Transverse colon (tissue), 1 donor: Measurements from ENCODE around the gene LGALS7.

ENCODE experiments used
- EP300 ChIP-seq: sonication (generic); formaldehyde crosslinking; IDR thresholded peaks from one replicate; pipeline ENCODE4 v1.6.1; 2017; ENCODE audit warnings: antibody characterized with exemption, low read depth
- POLR2A ChIP-seq: fragments of 450-650 bp; IDR thresholded peaks from one replicate; pipeline ENCODE4 v1.6.1; 2016; ENCODE audit warnings: antibody characterized with exemption, mild to moderate bottlenecking, moderate library complexity

DNA sequence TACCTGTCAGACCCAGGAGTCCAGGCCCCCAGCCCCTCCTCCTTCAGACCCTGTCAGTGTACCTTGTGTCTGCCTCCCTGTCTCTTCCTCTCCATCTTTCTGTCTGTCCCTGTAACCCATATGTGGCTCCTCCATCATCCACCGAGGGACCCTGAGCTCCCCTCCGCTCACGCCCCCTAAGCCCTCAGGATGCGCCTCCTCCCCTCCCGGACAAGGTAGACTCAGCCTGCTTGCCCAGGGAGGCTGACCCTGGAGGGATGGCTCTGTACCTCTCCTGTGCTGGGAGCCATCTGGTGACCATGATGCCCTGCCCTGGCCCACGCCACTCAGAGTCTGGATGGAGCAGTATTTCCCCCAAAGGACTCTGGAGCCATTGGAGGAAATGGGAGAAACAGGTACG lies 28.0 kb downstream of the LGALS7 start:
- TF ChIP-seq EP300 (no peak), POLR2A (no peak)
